NOMO-1 treated with DMSO at 0.1 percent for 48 hours (cell line): ENCODE results near the gene LTA4H.

ENCODE experiments used
- DNase-seq: peaks from one replicate; lab custom pipeline; 2025; ENCODE audit not compliant: unreplicated experiment; lab: John Stamatoyannopoulos, UW

LTA4H gene

DNA sequence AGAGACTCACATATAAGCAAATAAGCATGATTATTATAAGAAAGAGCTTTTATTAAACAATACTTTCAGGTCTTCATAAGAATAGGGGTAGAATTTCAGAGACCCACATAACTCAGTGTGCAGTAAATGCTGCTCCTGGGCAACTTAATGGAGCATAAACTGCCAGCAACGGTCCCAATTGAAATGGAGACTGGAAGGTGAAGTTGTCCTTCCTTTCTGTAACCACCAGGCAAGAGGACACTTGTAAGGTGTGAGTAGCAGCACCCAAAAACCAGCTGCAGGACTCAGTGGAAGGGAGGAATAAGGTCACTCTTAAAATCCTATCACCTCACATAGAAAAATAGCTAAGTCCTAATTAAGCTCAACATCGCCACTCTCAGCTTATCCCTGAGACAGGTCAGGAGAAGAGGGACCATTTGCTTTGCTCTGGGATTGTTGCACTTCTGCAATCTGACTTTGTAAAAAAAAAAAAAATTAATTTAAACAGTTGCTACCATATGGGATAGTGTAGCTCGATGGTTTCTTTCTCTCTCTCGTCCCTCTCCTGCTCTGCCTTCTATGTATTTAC is 22.7 kb upstream of the LTA4H start:
- no peak for DNase-seq

DNA sequence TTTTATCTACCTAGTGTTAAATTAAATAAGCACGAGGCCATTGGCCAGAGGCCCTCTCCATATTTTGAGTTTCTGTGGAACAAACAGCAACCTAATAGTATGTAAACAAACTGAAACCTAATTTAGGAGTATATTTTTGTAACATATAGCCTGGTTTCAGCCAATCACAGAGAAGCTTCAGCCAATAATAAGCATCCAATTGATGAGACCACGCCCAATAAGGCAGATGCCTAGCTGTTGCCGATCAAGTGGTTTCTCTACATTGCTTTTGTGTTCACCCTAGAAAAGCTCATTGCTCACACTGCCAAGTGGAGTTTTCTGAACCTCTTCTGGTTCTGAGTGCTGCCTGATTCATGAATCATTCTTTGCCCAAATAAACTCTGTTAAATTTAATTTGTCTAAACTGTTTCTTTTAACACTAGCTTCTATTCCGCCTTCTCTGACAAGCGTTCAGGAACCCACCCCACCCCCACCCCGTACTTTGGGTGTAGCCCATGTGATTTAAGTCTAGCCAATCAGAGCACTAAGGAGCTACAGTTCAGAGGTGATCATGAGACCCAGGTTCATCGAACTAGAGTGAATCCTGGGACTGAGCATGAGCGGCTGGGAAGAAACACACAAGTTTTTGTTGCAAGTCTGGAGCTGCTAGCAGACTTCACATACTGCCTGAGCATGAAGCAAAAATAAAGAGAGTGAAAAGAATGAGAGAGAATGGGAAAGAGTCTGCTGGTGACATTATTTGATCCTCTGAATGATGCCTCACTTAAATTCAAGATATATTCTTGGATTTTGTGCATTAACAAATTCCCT is 21.5 kb upstream of the LTA4H start:
- DNase-seq = no peak

DNA sequence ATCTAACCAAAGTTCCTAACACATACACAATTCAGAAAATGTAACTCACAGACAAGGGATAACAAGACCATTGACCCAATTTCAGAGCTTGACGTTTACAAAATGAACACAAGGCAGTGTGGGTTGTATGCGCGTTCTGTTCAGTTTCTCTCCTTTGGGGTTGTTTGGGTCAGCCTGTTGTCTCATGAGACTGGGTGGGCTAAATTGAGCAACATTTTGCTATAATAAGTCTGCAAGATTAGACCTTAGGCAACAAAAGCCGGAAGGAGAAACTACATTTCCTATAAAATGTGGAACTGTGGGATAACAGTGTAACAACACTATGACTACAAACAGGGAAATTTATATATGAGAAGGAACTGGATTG is 18.8 kb upstream of the LTA4H start:
- peak; percentile 72 for DNase-seq

GRCh38 chr12:96053476-96054243 is 18.3 kb upstream of the LTA4H start:
- peak; percentile 72 for DNase-seq

DNA sequence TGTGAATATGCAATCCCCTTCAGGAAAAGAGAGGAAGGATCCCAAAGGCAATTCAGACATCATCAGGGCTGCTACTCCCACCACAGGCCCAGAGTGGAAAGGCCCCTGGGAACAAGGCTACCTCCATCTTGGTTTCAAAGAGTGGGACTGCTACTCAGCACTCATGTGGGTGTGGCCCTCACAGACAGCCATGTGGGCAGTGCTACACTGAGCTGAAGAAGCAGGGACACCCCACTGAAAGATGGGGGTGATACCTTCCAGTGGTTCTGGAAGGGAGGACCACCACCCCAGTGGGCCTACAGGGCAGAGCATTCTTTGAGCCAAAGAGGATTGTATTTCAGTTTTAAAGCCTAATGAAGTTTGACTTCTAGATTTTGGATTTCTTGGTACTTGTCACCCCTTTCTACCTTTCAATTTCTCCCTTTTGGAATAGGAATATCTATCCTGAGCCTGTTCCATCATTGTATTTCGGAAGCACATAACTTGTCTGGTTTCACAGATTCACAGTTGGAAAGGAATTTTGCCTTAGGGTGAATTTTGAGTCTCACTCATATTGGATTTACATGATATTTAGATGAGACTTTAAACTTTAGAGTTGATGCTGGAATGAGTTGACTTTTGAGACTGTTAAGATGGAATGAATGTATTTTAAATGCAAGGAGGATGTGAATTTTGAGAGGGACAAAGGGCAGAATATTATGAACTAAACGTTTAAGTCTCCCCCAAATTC is 16.5 kb upstream of the LTA4H start:
- no peak for DNase-seq

DNA sequence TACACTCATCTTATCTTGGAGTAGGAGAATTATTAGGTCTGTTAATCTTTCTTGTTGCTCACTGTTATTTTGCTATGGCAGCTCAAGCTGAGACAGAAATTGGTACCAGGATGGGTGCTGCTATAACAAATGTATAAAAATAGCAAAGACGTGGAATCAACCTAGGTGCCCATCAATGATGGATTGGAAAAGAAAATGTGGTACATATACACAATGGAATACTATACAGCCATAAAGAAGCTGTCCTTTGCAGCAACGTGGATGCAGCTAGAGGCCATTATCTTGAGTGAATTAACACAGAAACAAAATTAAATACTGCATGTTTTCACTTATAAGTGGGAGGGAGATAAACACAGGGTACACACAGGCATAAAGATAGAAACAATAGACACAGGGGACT is 14.8 kb upstream of the LTA4H start:
- DNase-seq = no peak

- DNase-seq = peak; percentile 32
Measured at GRCh38 chr12:96049101-96049500, 13.7 kb upstream of the LTA4H start.

- DNase-seq = no peak
Measured at GRCh38 chr12:96048393-96048969, 13.1 kb upstream of the LTA4H start.

DNA sequence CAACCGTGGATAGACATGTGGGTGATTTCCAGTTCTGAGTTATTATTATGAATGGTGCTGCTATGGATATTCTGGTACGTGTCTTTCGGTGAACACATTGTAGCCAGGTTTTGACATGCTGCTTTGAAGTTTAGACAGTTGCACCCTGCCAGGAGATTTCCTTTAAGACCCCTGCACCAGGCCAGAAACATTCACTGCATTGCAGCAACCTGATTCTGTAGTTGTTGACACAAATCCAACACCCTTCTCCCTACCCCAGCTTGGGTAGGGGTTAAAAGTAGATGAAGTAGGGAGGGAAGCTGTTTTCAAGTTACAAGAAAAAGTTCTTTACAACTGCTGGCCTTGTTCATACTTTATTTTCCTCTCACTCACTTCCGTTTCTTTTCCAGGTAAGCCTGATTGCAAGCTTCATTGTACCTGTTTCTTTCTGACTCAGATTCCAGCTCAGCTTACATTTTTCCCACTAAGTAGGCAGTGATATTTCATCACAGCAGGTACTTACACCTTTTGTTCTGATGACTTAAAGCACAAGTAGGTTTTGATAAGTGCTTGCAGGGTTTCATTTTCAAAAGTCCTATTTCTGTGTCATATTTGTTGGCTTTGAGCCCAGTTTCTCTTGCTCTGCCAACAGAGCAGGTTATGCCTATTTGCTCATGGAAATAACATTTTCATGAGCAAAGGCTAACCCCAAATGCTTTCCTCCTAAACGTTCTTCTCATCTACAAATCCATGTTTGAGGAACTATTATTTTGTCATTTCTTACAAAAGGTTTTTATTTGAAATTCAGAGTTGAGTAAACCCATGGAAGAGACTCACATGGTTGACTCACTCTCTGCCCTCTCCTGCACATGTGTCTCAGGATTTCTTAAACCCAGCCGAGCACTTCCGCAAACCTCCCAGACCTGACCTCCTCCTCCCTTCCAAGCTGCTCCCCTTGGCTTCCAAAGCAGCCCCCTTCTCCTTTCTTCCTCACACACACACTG is 12.1 kb upstream of the LTA4H start:
- DNase-seq = peak; percentile 87

GRCh38 chr12:96046543-96047228 is 11.3 kb upstream of the LTA4H start:
- no peak for DNase-seq

DNA sequence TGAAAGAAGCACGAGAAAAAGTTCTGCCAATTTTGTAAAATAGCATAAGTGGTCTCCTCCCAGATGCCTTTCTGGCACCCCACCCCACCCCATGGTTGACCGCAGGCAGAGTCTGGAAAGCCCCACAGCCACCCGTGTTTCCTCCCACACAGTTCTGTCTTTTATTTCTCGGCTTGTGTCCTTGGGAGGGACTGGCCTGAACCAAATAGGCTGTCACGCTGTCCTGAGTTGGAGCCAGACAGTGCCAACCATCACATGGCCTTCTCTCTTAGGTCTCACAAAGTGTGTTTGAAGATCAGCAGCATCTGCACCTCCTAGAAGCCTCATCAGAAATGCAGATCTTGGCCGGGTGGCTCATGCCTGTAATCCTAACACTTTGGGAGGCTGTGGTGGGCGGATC is 10.2 kb upstream of the LTA4H start:
- DNase-seq = no peak

GRCh38 chr12:96044943-96045290 is 9.5 kb upstream of the LTA4H start:
- DNase-seq = no peak

- peak; percentile 18 for DNase-seq
Measured at GRCh38 chr12:96044017-96044942, 8.9 kb upstream of the LTA4H start.

DNA sequence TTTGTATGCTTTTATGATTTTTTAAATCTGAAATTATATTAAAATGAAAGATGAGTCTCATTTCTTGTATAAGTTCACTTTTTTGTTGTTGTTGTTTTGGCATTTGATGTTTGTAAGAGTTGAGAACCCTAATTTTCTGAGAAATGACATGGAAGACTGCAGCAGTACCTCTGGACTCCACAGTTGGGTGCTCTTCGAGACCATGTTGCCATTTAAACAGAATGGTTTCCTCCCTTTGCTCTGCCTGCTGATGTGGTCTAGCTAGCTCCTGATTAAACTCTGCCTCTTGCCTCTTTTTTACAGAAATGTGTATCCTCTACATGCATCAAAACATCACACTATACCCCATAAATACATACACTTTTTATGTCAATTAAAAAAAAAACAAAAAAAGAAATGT is 5.8 kb upstream of the LTA4H start:
- DNase-seq = no peak

- DNase-seq = no peak
Measured at GRCh38 chr12:96040305-96041133, 5.1 kb upstream of the LTA4H start.

GRCh38 chr12:96039516-96039915 is 4.1 kb upstream of the LTA4H start:
- DNase-seq = no peak

DNA sequence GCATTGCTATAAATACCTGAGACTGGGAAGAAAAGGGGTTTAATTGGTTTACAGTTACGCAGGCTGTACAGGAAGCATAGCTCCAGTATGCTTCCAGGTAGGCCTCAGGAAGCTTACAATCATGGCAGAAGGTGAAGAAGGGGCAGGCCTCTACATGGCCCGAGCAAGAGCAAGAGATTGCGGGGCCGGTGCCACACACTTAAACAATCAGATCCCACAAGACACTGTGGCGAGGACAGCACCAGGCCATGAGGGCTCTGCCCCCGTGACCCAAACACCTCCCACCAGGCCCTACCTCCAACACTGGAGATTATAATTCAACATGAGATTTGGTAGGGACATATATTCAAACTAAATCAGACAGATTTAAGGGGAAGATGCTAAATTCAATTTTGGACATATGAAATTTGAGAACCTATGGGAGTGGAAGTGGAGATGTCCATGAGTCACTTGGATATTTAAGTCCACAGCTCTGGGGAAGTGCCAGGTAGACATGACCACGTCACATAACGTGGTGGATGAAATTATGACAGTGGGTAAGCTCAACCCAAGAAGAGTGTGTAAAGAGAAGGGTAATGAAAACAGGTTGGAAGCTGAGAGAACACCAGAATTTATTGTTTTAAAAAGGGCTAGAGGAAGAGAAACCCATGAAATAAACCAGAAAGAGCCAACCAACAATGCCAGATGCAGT is 1.5 kb upstream of the LTA4H start:
- DNase-seq = no peak
